ENCODE data around the gene SDF2.

SDF2 gene, protein sequence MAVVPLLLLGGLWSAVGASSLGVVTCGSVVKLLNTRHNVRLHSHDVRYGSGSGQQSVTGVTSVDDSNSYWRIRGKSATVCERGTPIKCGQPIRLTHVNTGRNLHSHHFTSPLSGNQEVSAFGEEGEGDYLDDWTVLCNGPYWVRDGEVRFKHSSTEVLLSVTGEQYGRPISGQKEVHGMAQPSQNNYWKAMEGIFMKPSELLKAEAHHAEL

DNA sequence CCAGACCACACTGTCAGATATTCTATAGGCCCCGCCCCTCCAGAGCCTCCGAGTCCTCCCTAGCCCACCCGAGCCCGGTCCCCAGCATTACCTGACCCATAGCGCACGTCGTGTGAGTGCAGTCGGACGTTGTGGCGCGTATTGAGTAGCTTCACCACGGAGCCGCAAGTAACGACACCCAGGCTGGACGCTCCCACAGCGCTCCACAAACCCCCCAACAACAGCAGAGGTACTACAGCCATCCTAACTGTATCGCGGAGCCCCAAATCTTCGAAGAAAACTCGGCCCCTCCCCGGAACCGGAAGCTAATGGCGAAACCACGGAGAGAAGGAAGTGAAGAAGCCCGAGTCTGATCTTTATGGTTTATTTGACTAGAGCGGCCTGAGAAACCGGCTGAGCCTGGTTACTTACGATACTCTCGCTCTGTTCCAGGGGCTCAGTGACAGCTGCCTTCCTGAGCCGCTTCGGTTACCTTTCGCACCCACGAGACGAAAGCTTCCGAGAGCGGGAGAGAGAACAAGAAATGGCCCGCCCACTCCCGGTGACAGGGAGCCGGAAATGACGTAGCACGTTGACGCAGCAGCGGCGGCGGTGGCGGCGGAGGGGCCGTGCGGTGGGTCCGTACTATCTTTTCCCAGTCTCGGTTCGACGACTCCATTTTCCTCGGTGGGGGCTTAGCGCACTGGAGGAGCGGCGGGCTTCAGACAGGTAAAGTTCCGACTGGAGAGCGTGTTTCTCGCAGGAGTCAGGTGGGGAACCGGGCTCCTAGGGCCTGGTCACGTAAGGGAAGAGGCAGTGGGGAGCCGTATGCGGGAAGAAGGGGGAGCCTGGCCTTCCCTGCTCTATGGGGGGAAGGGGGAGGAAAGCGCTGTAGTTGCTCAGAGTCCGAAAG, at the start of gene SDF2, which contains the start of gene SUPT6H:
Gene SDF2, minus strand, starts transcription at position 272 of the 892 bp plus-strand sequence. Its CDS starts 30 bp downstream, at position 242.
Gene SUPT6H, plus strand, starts transcription at position 571 of the 892 bp plus-strand sequence. CDS start 11,197 bp downstream, outside the sequence.
- DNase-seq (ENCODE audit: low read depth in 2 of 2): peak; percentile 89 to 90

DNA sequence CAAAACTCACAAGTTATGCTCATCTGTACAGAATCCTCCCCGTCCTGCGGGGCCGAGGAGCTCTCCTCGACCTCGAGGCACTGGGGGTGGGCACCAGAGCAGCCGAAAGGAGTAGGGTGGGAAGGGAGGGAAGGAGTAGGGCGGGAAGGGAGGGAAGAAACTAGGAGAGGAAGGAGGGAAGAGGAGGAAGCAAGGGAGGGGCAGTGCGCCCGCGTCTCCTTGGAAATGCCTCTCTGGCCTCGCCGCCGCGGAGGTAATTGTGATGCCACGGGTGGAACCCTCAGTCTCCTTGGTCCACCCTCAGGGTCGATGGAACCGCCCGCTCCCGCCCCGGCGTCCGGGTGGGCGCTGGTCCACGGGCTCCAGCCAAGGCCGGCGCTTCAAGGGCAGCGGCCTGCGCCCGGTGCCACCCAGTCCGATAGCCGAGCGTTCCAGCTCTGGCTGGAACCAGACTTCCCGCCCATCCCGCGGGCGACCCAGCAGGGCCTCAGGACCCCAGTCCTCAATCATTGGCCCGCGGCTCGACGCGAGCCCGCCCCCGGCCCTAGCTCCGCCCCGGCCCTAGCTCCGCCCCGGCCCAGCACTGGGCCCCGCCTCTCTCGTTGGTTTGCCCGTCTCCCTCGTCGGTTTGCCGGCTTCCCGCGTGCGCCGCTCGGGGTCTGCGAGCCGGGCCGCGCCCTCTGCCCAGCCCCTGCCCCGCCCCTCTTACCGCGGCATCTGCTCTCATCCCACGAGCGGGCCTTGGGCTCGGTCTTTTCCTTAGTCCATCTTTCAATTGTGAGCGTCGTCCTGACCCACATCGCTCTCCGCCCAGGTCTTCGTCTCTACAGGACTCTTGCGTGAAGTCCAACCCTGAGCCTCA, 49.4 kb upstream of the SDF2 start:
- peak; percentile 71 to 81 for DNase-seq (ENCODE audit: low read depth in 2 of 2)

DNA sequence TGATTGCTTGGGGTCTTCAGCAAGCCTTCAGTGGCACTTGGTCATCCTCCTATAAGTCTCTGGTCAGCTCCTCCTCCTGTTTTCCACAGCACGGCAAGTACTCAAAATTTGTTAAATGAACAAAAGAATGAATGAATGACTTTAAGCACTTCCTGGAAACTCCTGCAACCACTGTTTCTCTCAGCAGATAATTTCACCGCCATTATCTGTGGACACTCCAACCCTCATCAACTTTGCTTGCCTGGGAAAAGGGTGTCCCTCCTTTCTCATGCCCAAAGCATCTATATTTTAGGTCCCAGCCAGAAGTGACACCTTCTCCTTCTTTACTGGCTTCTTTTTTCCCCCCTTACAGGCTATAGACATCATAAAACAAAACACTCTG, 45.6 kb upstream of the SDF2 start:
- DNase-seq (ENCODE audit: low read depth in 2 of 2): no peak

DNA sequence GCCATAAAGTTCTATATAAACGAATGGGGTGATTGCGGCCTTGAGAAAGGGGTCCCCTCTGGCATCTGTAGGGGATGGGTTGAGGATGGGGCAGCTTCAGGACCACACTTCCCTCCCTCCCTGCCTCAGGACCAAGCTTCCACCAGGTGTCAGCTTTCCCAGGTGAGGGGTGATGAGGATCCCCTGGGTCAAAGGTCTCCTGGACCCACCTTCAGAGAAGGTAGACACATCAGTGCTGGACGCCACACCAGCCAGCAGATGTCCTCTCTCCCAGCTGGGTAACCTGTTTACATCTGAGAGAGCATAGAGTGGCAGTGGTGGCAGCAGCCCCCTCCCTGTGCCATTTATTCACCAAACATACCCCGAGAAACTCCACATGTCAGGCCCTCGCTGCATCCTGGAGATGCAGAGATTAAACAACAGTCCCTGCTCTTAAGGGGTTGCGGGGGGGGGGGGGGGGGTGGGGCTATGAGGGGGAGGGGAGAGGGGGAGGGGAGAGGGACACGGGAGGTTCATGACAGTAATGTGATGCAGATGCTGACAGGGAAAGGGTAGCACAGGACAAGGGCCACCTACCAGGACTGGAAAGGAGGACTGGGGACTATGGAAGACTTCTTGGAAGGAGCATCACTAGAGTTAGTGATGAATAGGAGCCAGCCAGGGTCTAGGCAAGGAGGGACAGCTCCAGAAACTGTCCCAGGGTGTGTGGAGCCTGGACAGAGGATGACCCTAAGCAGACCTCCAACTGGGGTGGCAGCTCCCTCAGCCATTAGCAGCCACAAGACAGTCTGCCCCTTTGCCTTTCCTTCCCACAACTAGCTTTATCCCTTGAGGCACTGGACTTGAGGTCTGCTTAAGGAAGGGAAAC, 45.0 kb upstream of the SDF2 start:
- no peak for DNase-seq (ENCODE audit: low read depth in 2 of 2)

DNA sequence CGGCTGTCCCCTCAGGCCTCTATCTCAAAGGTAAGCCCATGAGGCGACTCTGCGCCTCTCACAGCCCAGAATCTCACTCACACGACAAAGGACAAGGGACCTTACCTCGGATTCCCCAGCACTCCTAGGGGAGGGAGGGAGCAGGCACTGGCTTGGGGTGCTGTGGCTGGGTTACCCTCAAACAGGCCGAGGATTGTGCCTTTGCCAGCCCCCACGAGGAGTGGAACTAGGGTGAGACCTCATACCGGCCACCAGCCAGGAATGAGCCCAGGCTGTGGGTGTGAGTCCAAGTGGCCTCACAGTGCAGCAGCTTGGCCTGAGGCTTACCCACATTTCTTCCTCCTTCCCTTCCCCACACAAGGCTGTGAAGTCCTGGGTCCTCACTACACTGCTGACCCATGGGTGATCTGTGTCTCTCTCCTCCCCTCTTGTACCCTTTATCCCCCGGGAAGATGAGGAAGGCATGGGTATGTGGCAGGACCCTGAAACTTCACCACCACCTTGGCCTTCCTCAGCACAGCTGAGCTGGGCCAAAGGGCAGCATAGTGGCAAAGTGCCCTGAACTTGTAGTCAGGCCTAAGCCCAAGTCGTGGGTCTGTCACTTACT, 44.1 kb upstream of the SDF2 start:
- no peak for DNase-seq (ENCODE audit: low read depth in 2 of 2)

DNA sequence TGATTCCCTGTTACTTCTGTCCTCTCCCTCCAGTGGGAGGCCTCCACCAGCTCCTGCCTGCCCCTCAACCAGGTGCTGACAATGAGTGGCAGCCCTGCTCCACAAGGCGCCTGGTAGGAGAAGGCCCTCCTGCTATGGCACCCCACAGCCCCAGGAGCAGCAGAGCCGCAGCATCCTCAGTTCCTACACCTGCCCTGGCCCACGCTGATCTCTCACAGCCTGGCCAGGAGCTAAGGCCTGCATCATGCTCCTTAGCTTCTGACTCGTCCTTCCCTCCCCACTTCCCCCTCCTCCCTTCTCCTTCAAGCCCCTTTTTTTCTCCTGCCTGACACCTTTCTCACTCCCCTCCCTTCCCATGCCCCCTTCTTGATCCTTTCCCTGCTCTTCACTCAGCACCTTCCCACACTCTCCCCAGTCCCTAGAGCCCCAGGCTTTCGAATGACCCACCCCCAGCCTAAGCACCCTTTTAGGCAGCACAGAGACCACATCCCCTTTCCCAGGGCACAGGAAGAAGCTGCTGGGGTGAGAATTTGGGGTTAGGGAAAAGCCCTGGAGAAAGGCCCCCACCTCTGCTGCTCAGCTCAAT, 43.5 kb upstream of the SDF2 start:
- DNase-seq (ENCODE audit: low read depth in 2 of 2): no peak

DNA sequence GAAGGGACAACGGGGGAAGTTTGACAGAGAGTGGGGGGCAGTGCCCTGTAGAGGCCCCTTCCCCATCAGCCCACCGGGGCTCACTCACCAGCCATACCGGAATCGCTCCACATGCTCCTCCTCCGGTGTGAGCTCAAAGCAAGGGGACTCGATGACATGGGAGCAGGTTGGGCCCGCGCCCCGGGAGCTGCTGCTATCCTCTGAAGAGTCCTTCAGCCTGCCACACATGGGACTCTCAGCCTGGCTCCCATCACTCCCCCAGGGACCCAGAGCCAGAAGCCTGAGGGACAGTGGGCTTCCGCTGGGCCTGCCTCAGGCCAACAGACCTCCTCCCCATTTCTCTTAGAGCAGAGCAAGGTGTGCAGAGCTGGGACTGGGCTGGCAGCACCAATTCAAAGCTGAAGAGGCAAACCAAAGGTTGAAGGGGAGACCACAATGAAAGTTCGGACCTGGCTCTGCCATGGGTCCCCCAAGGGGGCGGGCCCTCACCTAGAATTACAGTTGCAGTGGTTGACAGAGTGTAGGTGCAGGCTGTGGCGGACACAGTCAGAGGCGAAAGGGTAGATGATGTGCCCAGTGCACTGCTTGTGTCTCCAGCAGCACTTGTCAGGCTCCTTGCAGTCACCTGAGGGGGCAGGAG, 42.6 kb upstream of the SDF2 start:
- no peak for DNase-seq (ENCODE audit: low read depth in 2 of 2)

DNA sequence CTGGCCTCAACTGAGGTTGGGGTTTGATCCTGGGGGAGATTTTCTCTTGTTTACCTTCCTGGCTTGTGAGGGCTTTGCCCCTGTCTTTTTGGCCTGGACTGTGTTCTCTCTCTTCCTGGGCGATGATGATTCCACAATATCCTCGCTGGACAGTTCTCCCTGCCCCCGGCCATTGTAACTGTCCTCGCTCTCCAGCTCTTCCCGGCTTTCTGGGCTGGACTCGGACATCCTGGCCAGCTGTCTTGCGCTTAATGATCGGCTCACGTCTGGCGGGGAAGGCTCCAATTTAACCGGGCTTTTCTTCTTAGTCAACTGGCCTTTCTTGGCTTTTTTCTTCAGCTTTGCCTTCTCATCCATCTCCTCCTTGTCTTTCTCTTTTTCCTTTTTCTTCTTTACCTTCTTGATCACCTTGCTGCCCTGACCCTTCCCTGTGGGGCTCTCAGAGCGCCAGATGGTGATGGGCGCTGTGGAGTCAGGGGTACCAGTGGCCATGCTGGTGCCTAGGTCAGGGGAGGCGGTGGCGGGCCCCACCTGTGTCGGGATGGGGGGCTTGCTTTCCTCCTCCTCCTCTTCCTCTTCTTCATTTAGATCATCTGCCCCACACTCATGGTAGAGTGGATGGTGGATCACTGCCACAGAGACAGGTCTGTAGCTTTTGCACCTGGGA, 42.0 kb upstream of the SDF2 start:
- no peak for DNase-seq (ENCODE audit: low read depth in 2 of 2)

DNA sequence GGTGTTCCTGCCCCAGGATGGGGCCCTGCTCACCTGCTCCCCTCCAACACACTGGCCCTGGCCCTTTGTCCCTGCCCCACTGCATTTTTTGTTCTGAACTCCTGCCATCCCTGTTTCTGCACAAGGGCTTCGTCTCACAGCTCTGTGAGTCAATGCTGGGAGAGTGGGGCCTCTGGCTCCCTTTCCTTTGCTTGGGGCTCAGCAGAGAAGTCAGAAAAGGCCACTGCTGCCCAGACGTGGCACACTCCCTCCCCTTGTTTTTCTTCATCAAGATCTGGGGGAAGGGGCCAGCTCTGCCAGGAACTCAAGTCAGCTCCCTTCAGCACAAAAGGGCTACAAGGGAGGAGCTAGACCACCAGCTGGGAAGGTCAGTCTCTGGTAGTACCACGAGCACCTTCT, 41.0 kb upstream of the SDF2 start:
- no peak for DNase-seq (ENCODE audit: low read depth in 2 of 2)

DNA sequence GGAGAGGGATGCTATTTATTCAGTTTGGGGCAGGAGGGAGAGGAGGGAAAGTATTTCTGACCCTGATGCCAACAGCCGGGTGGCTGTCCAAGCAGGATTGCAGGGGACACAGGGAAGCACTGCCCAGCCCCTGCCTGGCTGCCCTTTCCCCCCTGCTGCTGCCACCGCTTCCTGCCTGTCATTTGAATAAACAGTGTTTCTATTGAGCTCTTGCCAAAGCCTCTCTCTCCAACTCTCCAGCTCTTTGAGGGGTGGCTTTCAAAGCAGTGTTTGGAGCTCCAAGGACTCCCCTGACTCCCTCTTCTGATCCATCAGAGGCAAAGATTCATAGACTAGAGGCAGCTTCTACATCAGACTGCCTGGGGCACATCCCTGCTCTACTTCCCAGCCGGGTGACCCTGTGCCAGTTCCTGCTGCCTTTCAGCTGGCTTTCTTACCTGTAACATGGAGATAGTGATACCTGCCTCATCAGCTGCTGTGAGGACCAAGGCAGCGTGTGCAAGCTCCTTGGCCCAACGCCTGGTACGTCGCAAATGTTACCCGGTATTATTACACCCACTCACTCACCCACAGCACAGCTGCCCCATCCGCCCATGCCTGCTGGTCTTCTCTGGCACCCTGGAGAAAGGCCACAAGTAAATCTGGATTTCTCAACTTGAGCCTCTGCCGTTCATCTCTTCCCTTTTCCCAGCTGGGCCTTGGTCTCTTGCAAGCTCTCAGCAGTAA, 40.5 kb upstream of the SDF2 start:
- DNase-seq (ENCODE audit: low read depth in 2 of 2): no peak

DNA sequence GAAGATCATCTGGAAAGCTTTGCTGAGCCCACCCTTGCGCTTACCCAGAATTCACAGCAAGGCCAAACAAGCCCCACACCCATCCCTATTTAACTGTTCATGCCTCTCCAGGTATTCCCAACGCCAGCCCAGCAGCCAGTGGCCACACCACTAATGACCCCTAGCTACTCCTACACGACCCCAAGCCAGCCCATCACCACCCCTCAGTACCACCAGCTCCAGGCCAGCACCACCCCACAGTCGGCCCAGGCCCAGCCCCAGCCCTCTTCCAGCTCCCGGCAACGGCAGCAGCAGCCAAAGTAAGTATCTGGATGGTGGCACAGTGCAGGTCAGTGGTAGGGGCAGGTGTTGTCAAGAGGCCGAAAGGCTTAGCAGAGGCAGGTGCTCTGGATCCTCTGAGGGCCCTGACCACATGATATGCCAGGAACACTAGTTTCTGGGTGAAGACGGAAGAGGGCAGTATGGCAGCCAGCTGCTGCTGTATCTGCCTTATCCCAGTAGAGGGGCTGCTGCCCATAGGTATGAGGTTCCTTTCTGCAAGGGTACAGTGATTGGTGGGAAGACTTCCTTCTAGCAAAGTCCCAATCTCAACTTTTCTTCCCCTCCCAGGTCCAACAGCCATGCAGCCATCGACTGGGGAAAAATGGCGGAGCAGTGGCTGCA, 39.3 kb upstream of the SDF2 start:
- DNase-seq (ENCODE audit: low read depth in 2 of 2): no peak

DNA sequence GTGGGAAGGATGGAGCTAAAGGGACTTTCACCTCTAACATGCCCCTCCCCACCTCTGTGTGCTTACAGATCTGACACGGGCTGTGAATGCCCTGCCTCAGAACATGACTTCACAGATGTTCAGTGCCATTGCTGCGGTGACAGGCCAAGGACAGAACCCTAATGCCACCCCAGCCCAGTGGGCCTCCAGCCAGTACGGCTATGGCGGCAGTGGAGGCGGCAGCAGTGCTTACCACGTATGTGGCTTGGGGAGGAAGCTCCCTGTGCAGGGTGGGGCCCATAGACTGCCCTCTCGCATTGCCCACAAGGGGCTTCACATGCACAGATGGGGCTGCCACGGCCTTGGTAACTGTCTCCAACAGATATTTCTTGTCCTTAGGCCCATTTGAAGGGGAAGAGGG, 38.6 kb upstream of the SDF2 start:
- no peak for DNase-seq (ENCODE audit: low read depth in 2 of 2)

DNA sequence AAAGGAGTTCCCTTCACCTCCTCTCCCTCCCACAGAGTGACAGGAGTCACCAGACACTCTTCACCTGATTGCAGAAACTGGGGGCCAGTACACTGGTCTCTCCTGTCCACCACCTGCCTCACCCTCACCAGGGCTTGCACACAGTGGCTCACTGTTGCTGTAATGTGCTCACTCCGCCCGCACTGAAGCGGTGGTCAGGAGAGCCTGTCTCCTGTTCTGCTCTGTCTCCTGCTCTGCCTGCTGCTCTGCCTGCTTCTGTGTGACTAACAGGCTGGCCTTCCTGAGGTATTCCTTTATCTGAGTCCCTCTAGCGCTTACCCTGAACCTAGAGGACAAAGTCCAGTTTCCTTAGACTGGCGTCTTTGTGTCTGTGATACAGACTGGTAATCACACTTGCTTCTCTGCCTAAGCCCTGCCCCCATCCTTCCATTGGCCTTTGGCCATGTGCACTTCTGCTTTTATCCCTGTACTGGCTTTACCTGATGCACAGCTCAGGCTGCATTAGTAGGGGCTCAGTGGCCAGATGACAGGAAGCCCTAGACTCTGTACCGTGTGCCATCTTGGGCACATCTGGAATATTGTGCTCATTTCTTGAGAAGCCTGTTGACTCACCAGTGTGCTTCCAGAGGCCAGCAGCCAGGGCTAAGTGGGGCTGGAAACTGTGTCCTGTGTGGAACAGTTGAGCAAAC, 36.7 kb upstream of the SDF2 start:
- no peak for DNase-seq (ENCODE audit: low read depth in 2 of 2)

DNA sequence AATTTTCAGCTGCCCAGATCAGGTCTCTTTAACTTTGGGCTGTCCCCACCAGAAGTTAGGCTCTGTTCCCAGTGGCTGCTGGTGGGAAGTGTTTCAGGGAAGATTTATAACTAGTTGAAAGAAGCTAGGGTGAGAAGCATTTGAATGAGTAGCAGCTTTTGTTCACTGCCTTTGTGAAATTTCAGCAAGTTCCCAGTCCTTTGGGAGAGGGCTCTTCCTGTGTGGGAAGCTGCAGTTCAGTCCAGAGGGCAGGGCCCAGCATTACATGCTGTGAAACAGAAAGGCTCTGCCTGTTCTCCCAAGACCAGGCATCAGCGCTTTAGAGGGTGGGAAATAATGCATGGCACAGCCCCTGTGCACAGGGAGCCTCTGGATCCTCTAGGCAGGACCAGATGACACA, 32.2 kb upstream of the SDF2 start:
- DNase-seq (ENCODE audit: low read depth in 2 of 2): no peak

DNA sequence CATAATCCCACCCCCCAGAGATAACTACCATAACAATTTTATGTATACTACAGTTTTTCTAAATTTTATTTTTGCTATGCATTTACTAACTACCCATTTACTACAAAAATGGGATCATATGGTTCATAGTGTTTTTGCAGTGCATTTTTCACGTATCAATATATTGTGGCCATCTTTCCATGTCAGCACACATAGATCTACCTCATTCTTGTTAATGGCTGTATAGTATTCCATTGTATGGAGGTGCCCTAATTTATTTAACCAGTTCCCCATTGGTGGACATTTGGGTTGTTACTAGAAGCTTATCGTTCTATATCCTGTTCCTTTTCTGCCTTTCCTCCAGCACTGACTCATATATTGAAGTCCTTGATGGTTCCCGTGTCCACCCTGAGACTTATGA, 27.3 kb upstream of the SDF2 start:
- DNase-seq (ENCODE audit: low read depth in 2 of 2): no peak

DNA sequence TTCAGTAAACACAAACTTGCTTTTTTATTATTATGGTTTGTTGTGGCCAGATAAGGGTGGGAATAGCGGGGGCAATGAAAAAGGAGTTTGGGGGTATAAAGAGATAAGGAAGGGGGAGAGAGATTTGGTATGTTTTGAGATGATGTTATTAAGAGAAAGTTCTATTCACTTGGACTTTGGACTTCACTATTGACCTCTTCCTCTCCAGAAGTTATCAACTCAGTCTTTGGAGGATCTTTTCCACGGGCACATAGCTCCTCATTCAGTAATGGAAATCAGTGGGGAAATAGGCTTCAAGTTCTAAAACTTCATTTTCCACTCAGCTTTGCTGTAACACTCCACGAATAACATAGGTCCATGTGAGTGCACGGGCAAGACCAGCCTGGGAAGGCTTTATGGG, 26.8 kb upstream of the SDF2 start:
- no peak for DNase-seq (ENCODE audit: low read depth in 2 of 2)

DNA sequence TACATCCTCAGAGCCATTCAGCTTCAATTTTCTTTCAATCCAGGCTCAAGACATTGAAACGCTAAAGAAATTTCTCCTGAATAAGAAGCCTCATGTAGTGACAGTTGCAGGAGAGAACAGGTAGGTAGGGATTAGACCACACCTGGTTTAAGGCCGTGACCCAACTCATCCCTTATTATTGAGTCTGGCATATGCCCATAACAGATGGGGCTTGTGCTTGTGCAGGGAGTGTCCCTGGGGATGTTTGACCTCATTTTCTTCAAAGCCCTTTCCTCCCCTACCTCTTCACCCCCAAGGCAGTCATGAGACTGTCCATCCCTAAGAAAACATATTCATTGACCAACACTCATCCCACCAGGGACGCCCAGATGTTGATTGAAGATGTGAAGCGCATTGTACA, 24.6 kb upstream of the SDF2 start:
- DNase-seq (ENCODE audit: low read depth in 2 of 2): no peak

DNA sequence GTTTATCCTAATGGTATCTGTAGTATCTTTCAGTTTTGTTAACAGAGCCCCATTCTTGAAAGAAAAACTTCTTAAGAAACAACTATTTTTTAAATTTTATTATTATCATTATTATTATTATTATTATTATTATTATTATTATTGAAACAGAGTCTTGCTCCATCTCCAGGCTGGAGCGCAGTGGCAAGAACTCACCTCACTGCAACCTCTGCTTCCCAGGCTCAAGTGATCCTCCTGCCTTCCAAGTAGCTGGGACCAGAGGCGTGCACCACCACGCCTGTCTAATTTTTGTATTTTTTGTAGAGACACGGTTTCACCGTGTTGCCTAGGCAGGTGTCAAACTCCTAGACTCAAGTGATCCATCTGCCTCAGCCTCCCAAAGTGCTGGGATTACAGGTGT, 23.7 kb upstream of the SDF2 start:
- DNase-seq (ENCODE audit: low read depth in 2 of 2): no peak
